Small intestine (tissue), 7 donors: ENCODE measurements around the gene CELF1. TPM values are rescaled to one million over a fixed set of nuclear protein-coding genes. Genes with fewer than 3 reads are reported as not detected.
A peak's percentile ranks its signal among the peaks of the same experiment; 100 is the strongest.

Experiments
- DNase-seq, 2 donors: peaks; one replicate each; pipeline versions ENCODE4 v3.0.0 to v3.0.0-alpha.2; 2013
- FAIRE-seq: peaks from 2 replicates; lab custom pipeline; 2012; peaks lifted over from hg19 to GRCh38; lab: Jason Lieb, UNC
- H3K27ac ChIP-seq, 3 donors: one replicate each; pipeline ENCODE4 v1.5.1; 2013; ENCODE audit warnings: low read length in 2 of 3, mild to moderate bottlenecking in 2 of 3, control low read depth in 1 of 3, inconsistent platforms in 1 of 3, low read depth in 1 of 3, moderate library complexity in 1 of 3
- H3K27me3 ChIP-seq, 3 donors: one replicate each; pipeline ENCODE4 v1.6.1; 2013; ENCODE audit warnings: low read length in 3 of 3, inconsistent platforms in 1 of 3; ENCODE audit not compliant: control insufficient read depth in 3 of 3, insufficient read depth in 3 of 3
- H3K36me3 ChIP-seq, 3 donors: one replicate each; pipeline ENCODE4 v1.6.1; 2013; ENCODE audit warnings: low read length in 3 of 3, inconsistent platforms in 1 of 3, low read depth in 1 of 3, mild to moderate bottlenecking in 1 of 3, moderate library complexity in 1 of 3; ENCODE audit not compliant: control insufficient read depth in 3 of 3, insufficient read depth in 2 of 3
- H3K4me1 ChIP-seq, 3 donors: one replicate each; pipeline ENCODE4 v1.6.1; 2013; ENCODE audit warnings: low read length in 2 of 3, inconsistent platforms in 1 of 3, low read depth in 1 of 3, mild to moderate bottlenecking in 1 of 3, moderate library complexity in 1 of 3; ENCODE audit not compliant: control insufficient read depth in 3 of 3, insufficient read depth in 2 of 3
- H3K4me3 ChIP-seq, 3 donors: one replicate each; pipeline ENCODE4 v1.5.1; 2013; ENCODE audit warnings: low read length in 3 of 3, control low read depth in 1 of 3, inconsistent platforms in 1 of 3, low read depth in 1 of 3, mild to moderate bottlenecking in 1 of 3, moderate library complexity in 1 of 3
- H3K9me3 ChIP-seq, 2 donors: one replicate each; pipeline ENCODE4 v1.6.1; 2013; ENCODE audit warnings: low read depth in 1 of 2, low read length in 1 of 2; ENCODE audit not compliant: control insufficient read depth in 2 of 2, insufficient read depth in 1 of 2
- WGBS, 3 donors: extraction: QIAGEN DNeasy Blood & Tissue Kit; methylation state at CpG; one replicate each; pipeline ENCODE4 v1.1.7; 2013; 5-methylcytosine and 5-hydroxymethylcytosine counted together
- polyA plus RNA-seq, 4 donors: library from polyadenylated mRNA; stranded (reverse) in 3 of 4; unstranded in 1 of 4; fragments of 200-250 nt in 3 of 4; fragments of 120-200 nt in 1 of 4; gene quantifications; one replicate each; pipeline versions ENCODE4 v1.2.1 to v1.2.3, GENCODE V29; 2013
- donor health status: healthy with polysubstance abuse.
- donor health status: control.
- donor health status: control.
- donor health status: Bipolar disorder and iron deficiency.
- donor health status: healthy.

CELF1 gene
- polyA plus RNA-seq, 4 donors: 16.5 to 69.5 (median 27.0) TPM

- FAIRE-seq: no peak
- Histone ChIP-seq H3K36me3 (peaks cover 2 to 27% (median 8%) of the 10 kb centered on the region in 3 donors), H3K27me3 (no peaks in the 10 kb centered on the region), H3K9me3 (no peaks in the 10 kb centered on the region), H3K4me3 (no peak overlapping the region), H3K4me1 (peaks cover 0 to 6% (median 0%) of the 10 kb centered on the region in 3 donors), H3K27ac (no peak overlapping the region)
- no peak for DNase-seq
- WGBS, 3 donors: 53 to 63% (median 58%) methylated on average over 2 of the region's 2 CpGs
Observed at GRCh38 chr11:47489395-47489755, 63.6 kb downstream of the CELF1 start.

GRCh38 chr11:47488674-47489394 is 64.1 kb downstream of the CELF1 start:
- no peaks in the 10 kb centered on the region for H3K9me3 ChIP-seq
- H3K4me3 ChIP-seq: no peak overlapping the region
- no peak for FAIRE-seq
- 14 to 41% (median 33%) methylated on average over 6 of the region's 6 CpGs for WGBS, 3 donors
- H3K27me3 ChIP-seq: no peaks in the 10 kb centered on the region
- peaks cover 0 to 6% (median 0%) of the 10 kb centered on the region in 3 donors for H3K4me1 ChIP-seq
- peaks cover 5 to 32% (median 8%) of the 10 kb centered on the region in 3 donors for H3K36me3 ChIP-seq
- DNase-seq: peak in 1 of 2 donors; percentile 51
- peak overlapping the region in 1 of 3 donors; percentile 70 for H3K27ac ChIP-seq

- Histone ChIP-seq H3K4me3 (no peak overlapping the region), H3K36me3 (peaks cover 5 to 36% (median 14%) of the 10 kb centered on the region in 3 donors), H3K4me1 (peaks cover 0 to 6% (median 0%) of the 10 kb centered on the region in 3 donors), H3K27ac (no peak overlapping the region), H3K9me3 (no peaks in the 10 kb centered on the region), H3K27me3 (no peaks in the 10 kb centered on the region)
- DNase-seq (peak in 1 of 2 donors; percentile 16), FAIRE-seq (no peak)
- 25 to 55% (median 45%) methylated on average over 3 of the region's 3 CpGs for WGBS, 3 donors
Observed at GRCh38 chr11:47488111-47488510, 64.8 kb downstream of the CELF1 start.

DNA sequence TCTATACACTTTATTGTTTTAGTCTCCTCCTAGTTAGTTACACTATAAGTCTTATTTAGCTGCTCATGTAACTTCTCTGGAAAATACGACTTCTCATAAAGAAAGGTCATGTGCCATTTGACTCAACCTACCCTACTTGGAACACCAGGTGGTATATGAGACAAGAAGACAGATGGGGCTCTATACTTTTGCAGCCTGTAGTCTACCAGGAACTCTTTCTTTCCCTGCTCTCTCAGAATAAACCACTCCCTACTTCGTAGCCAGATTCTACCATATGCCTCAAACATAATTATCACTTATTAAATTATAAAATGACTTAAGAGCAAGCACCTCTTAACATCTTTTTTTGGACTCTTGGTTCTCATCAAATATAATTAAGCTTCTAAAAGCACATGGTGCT is 65.5 kb downstream of the CELF1 start:
- Histone ChIP-seq H3K27me3 (no peaks in the 10 kb centered on the region), H3K4me3 (no peak overlapping the region), H3K36me3 (peaks cover 5 to 41% (median 18%) of the 10 kb centered on the region in 3 donors), H3K27ac (no peak overlapping the region), H3K4me1 (peaks cover 0 to 6% (median 0%) of the 10 kb centered on the region in 3 donors), H3K9me3 (no peaks in the 10 kb centered on the region)
- FAIRE-seq (no peak), DNase-seq (no peak)
- WGBS, 3 donors: 65 to 82% (median 70%) methylated on average over 2 of the region's 2 CpGs

DNA sequence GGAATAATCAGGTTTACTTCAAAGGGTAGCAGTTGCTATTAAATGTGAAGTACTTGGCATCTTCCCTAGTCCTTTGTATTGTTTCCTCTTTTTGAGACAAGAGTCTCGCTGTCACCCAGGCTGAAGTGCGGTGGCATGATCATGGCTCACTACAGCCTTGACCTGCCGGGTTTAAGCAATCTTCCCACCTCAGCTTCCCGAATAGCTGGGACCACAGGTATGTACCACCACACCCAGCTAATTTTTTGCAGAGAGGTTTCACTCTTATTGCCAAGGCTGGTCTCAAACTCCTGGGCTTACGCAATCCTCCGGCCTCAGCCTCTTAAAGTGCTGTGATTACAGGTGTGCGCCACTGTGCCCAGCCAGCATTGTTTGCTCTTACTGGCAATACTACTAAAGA is 67.8 kb downstream of the CELF1 start:
- FAIRE-seq (no peak), DNase-seq (no peak)
- H3K4me3 ChIP-seq: no peak overlapping the region
- H3K9me3 ChIP-seq: no peaks in the 10 kb centered on the region
- H3K27ac ChIP-seq: no peak overlapping the region
- no peaks in the 10 kb centered on the region for H3K27me3 ChIP-seq
- 93 to 95% (median 94%) methylated on average over 7 of the region's 7 CpGs for WGBS, 3 donors
- H3K4me1 ChIP-seq: peaks cover 0 to 6% (median 0%) of the 10 kb centered on the region in 3 donors
- H3K36me3 ChIP-seq: peaks cover 14 to 49% (median 21%) of the 10 kb centered on the region in 3 donors

DNA sequence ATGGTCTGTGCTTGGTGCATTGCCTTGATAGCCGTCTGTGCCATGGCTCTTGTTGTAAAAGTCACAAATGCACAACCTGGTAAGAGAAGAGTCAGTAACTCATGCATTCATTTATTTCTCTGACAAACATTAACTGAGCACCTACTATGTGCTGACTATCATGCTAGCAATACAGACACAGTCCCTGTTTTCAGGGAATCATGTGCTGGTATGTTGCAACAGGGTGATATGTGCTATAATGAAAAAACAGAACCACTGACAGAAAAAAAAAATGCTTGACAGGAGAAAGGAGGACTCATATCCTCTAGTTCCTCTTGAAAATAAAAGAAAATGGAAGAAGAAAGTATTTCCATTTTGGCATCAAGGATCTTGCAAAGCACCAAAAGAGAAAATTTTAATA is 69.5 kb downstream of the CELF1 start:
- no peak overlapping the region for H3K4me3 ChIP-seq
- WGBS, 3 donors: 79 to 92% (median 91%) methylated on average over 1 of the region's 1 CpG
- H3K36me3 ChIP-seq: peaks cover 21 to 61% (median 29%) of the 10 kb centered on the region in 3 donors
- DNase-seq (no peak), FAIRE-seq (no peak)
- peaks cover 0 to 3% (median 0%) of the 10 kb centered on the region in 3 donors for H3K4me1 ChIP-seq
- no peaks in the 10 kb centered on the region for H3K27me3 ChIP-seq
- H3K9me3 ChIP-seq: no peaks in the 10 kb centered on the region
- no peak overlapping the region for H3K27ac ChIP-seq

- H3K9me3 ChIP-seq: no peaks in the 10 kb centered on the region
- no peaks in the 10 kb centered on the region for H3K4me1 ChIP-seq
- WGBS, 3 donors: 95 to 98% (median 96%) methylated on average over 6 of the region's 6 CpGs
- H3K27ac ChIP-seq: no peak overlapping the region
- H3K27me3 ChIP-seq: no peaks in the 10 kb centered on the region
- no peak for FAIRE-seq
- no peak for DNase-seq
- H3K36me3 ChIP-seq: peaks cover 31 to 75% (median 34%) of the 10 kb centered on the region in 3 donors
- no peak overlapping the region for H3K4me3 ChIP-seq
Observed at GRCh38 chr11:47480762-47481161, 72.2 kb downstream of the CELF1 start.

GRCh38 chr11:47478651-47479329 is 74.1 kb downstream of the CELF1 start:
- WGBS, 3 donors: 86 to 90% (median 87%) methylated on average over 5 of the region's 5 CpGs
- Histone ChIP-seq H3K4me3 (no peak overlapping the region), H3K27me3 (no peaks in the 10 kb centered on the region), H3K36me3 (peaks cover 32 to 66% (median 44%) of the 10 kb centered on the region in 3 donors), H3K27ac (no peak overlapping the region), H3K4me1 (no peaks in the 10 kb centered on the region), H3K9me3 (no peaks in the 10 kb centered on the region)
- FAIRE-seq (no peak), DNase-seq (no peak)
